ENCODE measurements around the gene TMEM120B.

GRCh38 chr12:121807642-121808347, 95.2 kb downstream of the TMEM120B start:
- TF ChIP-seq CTCF (IDR thresholded peaks at IDR 0.05; ENCODE audit: low read depth, low read length, poor library complexity, severe bottlenecking) (no peak), EZH2phosphoT487 (IDR thresholded peaks at IDR 0.05; ENCODE audit: borderline replicate concordance, low read length) (no peak)

All from DOHH2 (cell line).